HG02973 (cell line): ENCODE data around the gene CRPPA.
"Not testable (repeated sequence)": the region's sequence is repeated elsewhere in the genome, so short reads cannot be mapped to it uniquely, and the experiment has no call there.

Experiments used
- ATAC-seq: cut with Tn5 transposase; IDR thresholded peaks from one replicate; pipeline ENCODE4 v1.9.1; 2021; ENCODE audit warnings: moderate library complexity; ENCODE audit not compliant: unreplicated experiment

CRPPA gene

DNA sequence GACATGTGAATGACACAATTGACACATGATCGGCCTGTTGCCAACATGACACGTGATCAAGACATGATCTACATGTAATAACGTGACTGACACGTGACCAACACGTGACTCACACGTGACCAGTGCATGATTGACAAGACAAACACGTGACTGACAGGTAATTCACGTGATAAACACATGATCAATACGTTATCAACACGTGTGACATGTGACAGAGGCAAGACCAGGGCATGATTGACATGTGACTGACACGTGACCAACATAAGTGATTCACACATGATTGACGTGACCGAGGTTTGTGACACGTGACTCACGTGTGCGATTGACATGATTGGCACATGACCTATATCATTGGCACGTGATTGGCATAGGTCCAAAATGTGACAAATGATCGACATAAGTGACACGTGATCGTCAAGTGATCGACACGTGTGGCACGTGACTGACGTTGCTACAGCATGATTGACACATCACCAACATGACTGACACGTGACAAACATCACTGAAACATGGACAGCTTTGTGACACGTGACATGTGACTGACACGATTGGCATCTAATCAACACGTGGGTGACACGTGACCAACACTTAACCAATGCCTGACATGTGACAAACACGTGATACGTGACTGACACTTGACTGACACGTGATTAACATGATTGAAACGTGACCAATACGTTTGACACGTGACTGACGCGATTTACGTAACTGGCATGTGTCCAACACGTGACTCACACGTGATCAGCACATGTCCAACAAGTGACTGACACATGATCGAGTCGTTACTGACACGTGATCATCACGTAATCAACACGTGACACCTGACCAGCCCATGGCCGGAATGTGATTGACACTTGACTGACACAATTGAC is 23.0 kb downstream of the CRPPA start:
- no peak for ATAC-seq

DNA sequence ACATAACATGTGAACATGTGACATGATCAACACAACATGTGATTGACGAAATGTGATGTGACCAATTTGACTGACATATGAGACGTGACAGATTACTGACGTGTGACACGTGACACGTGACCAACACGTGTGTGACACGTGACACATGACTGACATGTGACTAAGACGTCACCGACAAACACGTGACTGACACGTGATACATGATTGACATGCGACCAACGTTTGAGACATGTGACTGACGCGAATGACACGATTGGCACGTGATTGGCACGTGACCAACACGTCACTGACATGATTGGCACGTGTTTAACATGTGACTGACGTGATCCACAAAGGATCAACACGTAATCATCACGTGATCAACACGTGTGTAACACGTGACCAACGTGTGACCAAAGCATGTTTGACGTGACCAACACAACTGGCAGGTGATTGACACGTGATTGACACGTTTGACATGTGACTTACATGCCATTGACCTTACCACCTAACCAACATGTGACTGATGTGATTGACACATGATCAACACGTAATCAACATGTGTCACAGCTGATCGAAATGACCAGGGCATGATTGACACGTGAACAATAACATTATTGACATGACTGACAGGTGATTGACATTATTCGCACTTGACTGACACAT is 23.7 kb downstream of the CRPPA start:
- no peak for ATAC-seq

DNA sequence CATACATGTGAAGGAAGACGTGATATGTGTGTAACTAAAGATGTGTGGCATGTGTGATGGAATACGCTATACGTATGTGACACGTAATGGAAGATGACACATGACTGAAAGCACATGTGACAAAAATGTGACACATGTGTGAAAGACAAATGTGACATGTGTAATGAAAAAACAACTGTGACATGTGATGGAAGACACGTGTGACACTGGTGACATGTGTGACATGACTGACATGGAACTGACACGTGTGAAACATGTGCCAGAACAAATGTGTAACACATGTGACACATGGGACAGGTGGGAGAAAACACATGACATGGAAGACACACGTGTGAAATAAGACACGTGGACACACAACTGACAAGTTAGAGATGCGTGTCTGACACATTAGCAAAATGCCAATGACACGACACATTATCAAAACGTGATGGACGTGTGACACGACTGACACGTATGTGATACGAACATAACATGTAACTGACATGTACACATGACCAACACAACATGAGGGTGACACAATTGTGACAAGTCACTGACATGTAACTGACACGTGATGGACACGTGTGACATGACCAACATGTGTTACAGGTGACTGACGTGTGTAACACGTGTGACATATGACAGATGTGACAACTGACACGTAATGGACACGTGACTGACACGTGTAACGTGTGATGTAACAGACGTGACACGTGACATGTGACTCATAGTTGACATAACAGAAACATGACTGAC is 24.4 kb downstream of the CRPPA start:
- no peak for ATAC-seq

DNA sequence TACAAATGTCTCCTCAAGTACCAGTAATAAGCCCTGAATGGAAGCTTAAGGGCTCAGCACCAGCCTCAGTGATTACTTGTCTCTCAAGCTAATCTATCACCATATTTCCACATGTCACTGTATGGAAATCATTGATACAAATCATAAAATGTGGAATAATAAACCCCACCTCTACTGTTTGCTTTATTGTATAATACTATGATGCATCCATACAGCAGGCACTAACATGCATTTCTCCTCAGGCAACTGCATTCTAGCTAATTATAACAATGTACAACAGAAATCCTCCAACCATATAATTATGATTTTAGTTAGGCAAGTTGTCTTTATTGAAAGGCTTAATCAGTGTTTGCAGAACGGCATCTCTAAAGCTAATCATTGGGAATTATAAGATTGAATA is 26.2 kb downstream of the CRPPA start:
- no peak for ATAC-seq

DNA sequence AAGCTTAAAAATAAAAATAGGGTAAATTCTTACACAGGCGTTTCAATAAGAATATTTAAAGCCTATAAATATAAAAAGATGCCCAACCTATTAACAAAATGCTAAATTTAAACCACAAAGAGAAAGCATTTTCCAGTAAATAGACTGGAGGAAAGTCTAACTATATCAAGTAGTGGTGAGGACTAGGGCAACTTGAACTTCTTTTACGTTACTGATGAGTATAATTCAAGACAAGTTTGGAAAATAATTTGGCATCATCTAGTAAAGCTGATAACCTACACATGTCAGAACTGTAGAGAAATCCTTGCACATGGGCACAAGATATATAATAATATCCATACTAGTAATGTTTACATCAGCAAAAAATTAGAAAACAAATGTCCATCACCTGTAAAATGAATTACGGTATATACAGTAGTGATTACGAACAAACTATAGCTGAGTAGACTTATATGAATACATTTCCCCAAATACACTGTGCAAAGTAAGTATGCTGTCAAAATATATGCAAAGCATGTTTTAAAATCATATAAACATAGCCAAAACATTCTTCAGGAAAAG is 27.4 kb downstream of the CRPPA start:
- ATAC-seq = no peak

DNA sequence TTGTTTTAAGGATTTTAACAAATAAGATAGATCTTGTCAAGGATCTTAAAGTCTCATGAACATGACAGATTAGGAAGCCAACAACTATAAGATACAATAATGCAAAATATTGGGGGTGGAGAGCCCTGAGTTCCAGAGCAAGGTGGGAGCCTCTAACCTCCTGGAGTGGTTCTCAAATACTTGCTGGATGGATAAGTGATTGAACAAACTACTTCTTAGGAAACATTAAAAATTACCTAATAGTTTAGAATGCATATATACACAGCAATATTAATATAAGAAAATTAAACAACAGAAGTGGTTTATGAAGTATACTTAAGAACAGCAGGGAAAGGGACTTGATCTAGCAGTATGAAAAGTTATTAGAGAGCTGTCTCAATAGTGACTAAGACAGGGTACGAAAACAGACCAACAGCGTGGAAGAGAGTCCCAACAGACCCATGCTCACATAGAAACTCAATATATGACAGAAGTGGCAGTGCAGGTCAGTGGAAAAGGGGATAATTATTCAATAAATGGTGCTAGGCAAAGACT is 28.3 kb downstream of the CRPPA start:
- no peak for ATAC-seq

DNA sequence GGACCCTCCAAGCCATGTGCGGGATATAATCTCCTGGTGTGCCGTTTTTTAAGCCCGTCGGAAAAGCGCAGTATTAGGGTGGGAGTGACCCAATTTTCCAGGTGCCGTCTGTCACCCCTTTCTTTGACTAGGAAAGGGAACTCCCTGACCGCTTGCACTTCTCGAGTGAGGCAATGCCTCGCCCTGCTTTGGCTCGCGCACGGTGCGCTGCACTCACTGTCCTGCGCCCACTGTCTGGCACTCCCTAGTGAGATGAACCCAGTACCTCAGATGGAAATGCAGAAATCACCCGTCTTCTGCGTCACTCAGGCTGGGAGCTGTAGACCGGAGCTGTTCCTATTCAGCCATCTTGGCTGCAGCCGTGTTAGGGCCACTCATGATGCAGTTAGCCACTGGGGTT is 37.6 kb downstream of the CRPPA start:
- ATAC-seq = not testable (repeated sequence)

DNA sequence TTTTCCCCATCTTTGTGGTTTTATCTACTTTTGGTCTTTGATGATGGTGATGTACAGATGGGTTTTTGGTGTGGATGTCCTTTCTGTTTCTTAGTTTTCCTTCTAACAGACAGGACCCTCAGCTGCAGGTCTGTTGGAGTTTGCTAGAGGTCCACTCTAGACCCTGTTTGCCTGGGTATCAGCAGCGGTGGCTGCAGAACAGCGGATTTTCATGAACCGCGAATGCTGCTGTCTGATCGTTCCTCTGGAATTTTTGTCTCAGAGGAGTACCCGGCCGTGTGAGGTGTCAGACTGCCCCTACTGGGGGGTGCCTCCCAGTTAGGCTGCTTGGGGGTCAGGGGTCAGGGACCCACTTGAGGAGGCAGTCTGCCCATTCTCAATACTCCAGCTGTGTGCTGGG is 38.2 kb downstream of the CRPPA start:
- not testable (repeated sequence) for ATAC-seq
